Measurements from ENCODE around the gene PTPN11.
"Not testable (repeated sequence)": the region's sequence is repeated elsewhere in the genome, so short reads cannot be mapped to it uniquely, and the experiment has no call there.

PTPN11 gene

DNA sequence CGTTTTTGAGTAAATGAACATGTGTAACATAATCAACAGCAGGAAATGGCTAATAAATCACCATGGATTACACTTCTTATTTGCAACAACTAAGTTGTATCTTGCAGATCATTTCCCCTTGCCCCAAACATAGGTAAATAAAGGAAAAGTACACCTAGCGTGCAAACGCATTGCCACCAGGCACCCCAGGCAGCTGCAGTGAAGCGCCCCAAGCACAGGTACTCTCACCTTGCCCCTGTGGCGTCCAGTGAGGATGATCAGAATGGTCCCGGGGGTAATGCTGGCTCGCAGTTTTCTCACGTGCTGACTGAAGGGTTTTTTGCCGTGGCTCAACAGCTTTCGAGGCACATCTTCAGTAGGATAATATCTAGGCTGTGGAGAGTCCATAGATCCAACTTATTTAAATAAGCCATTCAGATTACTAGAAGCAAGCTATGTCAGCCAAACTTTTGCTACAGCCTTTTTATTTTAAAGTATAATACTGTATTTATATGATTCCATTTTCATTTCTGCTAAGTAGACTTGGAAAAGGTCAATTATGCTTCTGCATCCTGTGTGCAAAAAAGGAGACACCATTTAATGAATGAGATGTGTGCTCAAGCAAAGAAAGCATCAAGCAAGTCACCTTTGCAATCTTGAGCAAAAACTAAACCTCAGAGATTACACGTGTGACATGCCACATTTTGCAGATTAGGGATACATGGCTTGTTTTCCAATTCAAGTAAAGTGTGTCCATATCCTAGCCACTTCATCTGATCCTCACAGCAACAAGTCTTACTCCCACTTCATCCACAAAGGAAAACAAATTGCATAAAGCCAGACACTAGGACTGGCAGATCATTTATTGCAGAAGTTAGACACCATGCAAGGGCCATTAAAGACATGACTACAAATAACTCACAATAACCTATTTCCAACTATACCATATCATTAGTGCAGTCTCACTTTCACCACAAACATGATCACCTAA lies 11.9 kb upstream of the PTPN11 start:
- Histone ChIP-seq H4K20me1 (peaks cover 45 to 57% (median 50%) of the 10 kb centered on the region in 11 experiments), H3K9ac (peak overlapping the region; percentile 87 to 99 (median 91); a peak in 21 of 22 replicates), H3K36me3 (peaks cover 48 to 55% (median 53%) of the 10 kb centered on the region in 11 experiments), H3K4me3 (peak overlapping the region; percentile 68 to 87 (median 76); a peak in 19 of 20 replicates), H3K4me2 (peak overlapping the region; percentile 77 to 96 (median 93)), H3K27ac (0 out of 22 replicates have a peak overlapping the region, but pooled peaks of 1 of the 11 experiments have one; percentile 4), H3K4me1 (peaks cover 21 to 31% (median 26%) of the 10 kb centered on the region in 10 experiments), H3K9me3 (replicated peaks in 1 of 11) (no peaks in the 10 kb centered on the region), H3K27me3 (no peaks in the 10 kb centered on the region)
- TF ChIP-seq Cebpa-rat (IDR thresholded peaks at IDR 0.05): no peak

GRCh38 chr12:112407683-112408082 lies 11.1 kb upstream of the PTPN11 start:
- peaks cover 45 to 56% (median 50%) of the 10 kb centered on the region in 11 experiments for H4K20me1 ChIP-seq
- H3K9ac ChIP-seq: peak overlapping the region; percentile 87 to 99 (median 91); a peak in 21 of 22 replicates
- H3K36me3 ChIP-seq: peaks cover 48 to 55% (median 53%) of the 10 kb centered on the region in 11 experiments
- H3K27me3 ChIP-seq; H3K9me3 ChIP-seq (replicated peaks in 1 of 11): not testable (repeated sequence)
- peaks cover 21 to 31% (median 26%) of the 10 kb centered on the region in 10 experiments for H3K4me1 ChIP-seq
- peak overlapping the region in 6 of 11 experiments; percentile 4 to 100 (median 95); a peak in 5 of 22 replicates for H3K27ac ChIP-seq
- H3K4me3 ChIP-seq: peak overlapping the region; percentile 68 to 87 (median 76)
- H3K4me2 ChIP-seq: peak overlapping the region; percentile 77 to 96 (median 93)

- peak overlapping the region; percentile 87 to 99 (median 91) for H3K9ac ChIP-seq
- peaks cover 46 to 52% (median 51%) of the 10 kb centered on the region in 11 experiments for H3K36me3 ChIP-seq
- H3K4me1 ChIP-seq: peaks cover 21 to 31% (median 26%) of the 10 kb centered on the region in 10 experiments
- peak overlapping the region; percentile 84 to 100 (median 94) for H3K27ac ChIP-seq
- H4K20me1 ChIP-seq: peaks cover 45 to 52% (median 48%) of the 10 kb centered on the region in 11 experiments
- TF ChIP-seq Cebpa-rat (IDR thresholded peaks at IDR 0.05): no peak
- no peaks in the 10 kb centered on the region for H3K27me3 ChIP-seq
- H3K9me3 ChIP-seq (replicated peaks in 1 of 11): no peaks in the 10 kb centered on the region
- H3K4me3 ChIP-seq: peak overlapping the region; percentile 68 to 87 (median 76)
- H3K4me2 ChIP-seq: peak overlapping the region; percentile 77 to 96 (median 93)
Observed at GRCh38 chr12:112408621-112409020, 10.1 kb upstream of the PTPN11 start.

GRCh38 chr12:112409064-112409905 lies 9.5 kb upstream of the PTPN11 start, which contains the start of gene RPL6:
RPL6 (minus strand) TSS chr12:112409605; CDS start chr12:112408656, 949 bp downstream.
- Histone ChIP-seq H3K4me3 (peak within 1 kb of the TSS; percentile 68 to 87 (median 76)), H3K4me1 (peaks cover 21 to 31% (median 26%) of the 10 kb centered on the region in 10 experiments), H3K27me3 (no peaks in the 10 kb centered on the region), H3K36me3 (peaks cover 40 to 45% (median 44%) of the 10 kb centered on the region in 11 experiments), H3K4me2 (peak within 1 kb of the TSS; percentile 77 to 96 (median 93)), H3K9me3 (replicated peaks in 1 of 11) (no peaks in the 10 kb centered on the region), H3K27ac (peak within 1 kb of the TSS; percentile 84 to 100 (median 94)), H3K9ac (peak within 1 kb of the TSS; percentile 87 to 99 (median 91)), H4K20me1 (peaks cover 39 to 45% (median 42%) of the 10 kb centered on the region in 11 experiments)
- no peak for TF ChIP-seq Cebpa-rat (IDR thresholded peaks at IDR 0.05)

DNA sequence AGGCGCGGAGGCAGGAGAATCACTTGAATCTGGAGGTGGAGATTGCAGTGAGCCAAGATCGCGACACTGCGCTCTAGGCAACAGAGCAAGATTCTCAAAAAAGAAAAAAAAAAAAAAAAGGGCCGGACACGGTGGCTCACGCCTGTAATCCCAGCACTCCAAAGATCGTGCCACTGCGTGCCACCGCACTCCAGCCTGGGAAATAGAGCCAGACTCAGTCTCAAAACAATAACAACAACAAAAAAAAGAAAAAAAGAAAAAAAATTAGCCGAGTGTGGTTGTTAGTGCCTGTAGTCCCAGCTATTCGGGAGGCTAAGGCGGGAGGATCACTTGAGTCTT lies 8.9 kb upstream of the PTPN11 start:
- H3K36me3 ChIP-seq: peaks cover 34 to 39% (median 38%) of the 10 kb centered on the region in 11 experiments
- peaks cover 33 to 40% (median 36%) of the 10 kb centered on the region in 11 experiments for H4K20me1 ChIP-seq
- peak overlapping the region in 1 of 11 experiments; percentile 98; a peak in 1 of 22 replicates for H3K9ac ChIP-seq
- no peaks in the 10 kb centered on the region for H3K27me3 ChIP-seq
- no peak overlapping the region; a peak in 1 of 22 replicates for H3K4me2 ChIP-seq
- H3K4me3 ChIP-seq: peak overlapping the region in 2 of 10 experiments; percentile 68 to 69; a peak in 4 of 20 replicates
- H3K27ac ChIP-seq: peak overlapping the region in 3 of 11 experiments; percentile 92 to 100 (median 94); a peak in 6 of 22 replicates
- peaks cover 21 to 31% (median 26%) of the 10 kb centered on the region in 10 experiments for H3K4me1 ChIP-seq
- no peak for TF ChIP-seq Cebpa-rat (IDR thresholded peaks at IDR 0.05)
- H3K9me3 ChIP-seq (replicated peaks in 1 of 11): no peaks in the 10 kb centered on the region

DNA sequence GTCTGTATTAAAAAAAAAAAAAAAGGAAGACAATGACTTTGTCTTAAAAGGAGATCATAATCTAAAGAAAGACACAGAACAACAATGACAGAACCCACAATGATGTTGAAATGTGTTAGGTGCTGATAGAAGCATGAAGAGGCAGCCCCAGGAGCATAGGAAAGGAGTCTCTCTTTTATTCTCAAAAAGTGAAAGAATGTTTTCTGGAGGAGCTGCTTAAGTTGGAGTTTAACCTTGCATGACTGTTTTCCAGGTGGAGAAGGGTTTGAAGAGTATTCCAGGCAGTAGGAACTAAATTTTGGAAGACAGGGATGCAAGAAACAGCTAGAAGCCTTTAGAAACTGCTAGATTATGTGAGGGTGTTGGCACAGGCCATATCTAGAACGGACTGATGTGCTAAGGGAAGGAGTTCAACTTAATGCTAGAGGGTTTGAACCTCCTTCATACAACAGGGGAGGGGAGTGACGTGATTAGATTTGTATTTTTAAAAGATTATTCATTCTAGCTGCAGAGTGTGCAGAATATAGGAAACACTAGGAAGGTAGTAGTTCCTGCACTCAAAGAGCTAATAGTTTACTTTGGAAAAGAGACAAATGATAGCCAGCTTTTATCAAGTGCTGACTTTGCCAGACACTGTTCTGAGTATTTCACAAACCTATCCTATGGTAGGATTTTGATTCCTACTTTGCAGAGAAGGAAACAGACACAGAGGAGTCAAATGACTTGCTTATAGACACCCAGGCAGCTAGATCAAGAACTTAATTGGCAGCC lies 4.7 kb upstream of the PTPN11 start:
- Histone ChIP-seq H3K4me3 (no peak overlapping the region), H3K9ac (peak overlapping the region in 5 of 11 experiments; percentile 15 to 53 (median 35); a peak in 2 of 22 replicates), H3K4me2 (no peak overlapping the region), H3K9me3 (replicated peaks in 1 of 11) (no peaks in the 10 kb centered on the region), H3K27me3 (no peaks in the 10 kb centered on the region), H3K4me1 (peaks cover 6 to 17% (median 8%) of the 10 kb centered on the region in 10 experiments; a peak in 17 of 20 replicates), H3K36me3 (no peaks in the 10 kb centered on the region), H4K20me1 (peaks cover 0 to 1% (median 0%) of the 10 kb centered on the region in 11 experiments; a peak in 2 of 22 replicates), H3K27ac (peak overlapping the region in 1 of 11 experiments; percentile 15; a peak in 1 of 22 replicates)
- no peak for TF ChIP-seq Cebpa-rat (IDR thresholded peaks at IDR 0.05)

DNA sequence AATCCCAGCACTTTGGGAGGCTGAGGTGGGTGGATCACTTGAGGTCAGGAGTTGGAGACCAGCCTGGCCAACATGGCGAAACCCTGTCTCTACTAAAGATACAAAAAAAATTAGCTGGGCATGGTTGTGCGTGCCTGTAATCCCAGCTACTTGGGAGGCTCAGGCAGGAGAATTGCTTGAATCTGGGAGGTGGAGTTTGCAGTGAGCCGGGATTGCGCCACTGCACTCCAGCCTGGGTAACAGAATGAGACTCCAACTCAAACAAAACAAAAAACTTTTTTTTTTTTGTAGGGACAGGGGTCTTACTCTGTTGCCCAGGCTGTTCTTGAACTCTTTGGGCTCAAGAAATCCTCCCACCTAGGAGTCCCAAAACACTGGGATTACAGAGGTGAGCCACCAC lies 3.3 kb upstream of the PTPN11 start:
- not testable (repeated sequence) for H3K4me3 ChIP-seq; H3K9ac ChIP-seq; H3K27me3 ChIP-seq; H3K36me3 ChIP-seq; H3K9me3 ChIP-seq (replicated peaks in 1 of 11)
- peak overlapping the region in 3 of 11 experiments; percentile 48 to 53 (median 51); a peak in 4 of 22 replicates for H3K27ac ChIP-seq
- H3K4me2 ChIP-seq: peak overlapping the region in 1 of 11 experiments; percentile 3; a peak in 2 of 22 replicates
- peaks cover 7 to 16% (median 9%) of the 10 kb centered on the region in 11 experiments; a peak in 20 of 22 replicates for H4K20me1 ChIP-seq
- peaks cover 15 to 27% (median 17%) of the 10 kb centered on the region in 10 experiments for H3K4me1 ChIP-seq

All from BLaER1 treated with 17β-estradiol and CSF1 and Interleukin-3, amounts not matched to agents 10 nM and 100 nM (cell line).